HG02852 (cell line): Measurements from ENCODE around the gene OSTF1.
A peak's percentile ranks its signal among the peaks of the same experiment; 100 is the strongest.

Source experiments
- ATAC-seq: cut with Tn5 transposase; IDR thresholded peaks from one replicate; pipeline ENCODE4 v1.9.1; 2021; ENCODE audit warnings: mild to moderate bottlenecking, moderate library complexity; ENCODE audit not compliant: unreplicated experiment

The OSTF1 gene

GRCh38 chr9:75161116-75161857, 73.0 kb downstream of the OSTF1 start:
- ATAC-seq: no peak

GRCh38 chr9:75163764-75164163, 75.5 kb downstream of the OSTF1 start:
- ATAC-seq: no peak

GRCh38 chr9:75164573-75164972, 76.3 kb downstream of the OSTF1 start:
- no peak for ATAC-seq

GRCh38 chr9:75167281-75167680, 79.0 kb downstream of the OSTF1 start:
- ATAC-seq: no peak

- no peak for ATAC-seq
Observed at GRCh38 chr9:75168270-75169178, 80.2 kb downstream of the OSTF1 start.

- no peak for ATAC-seq
Observed at GRCh38 chr9:75169623-75170022, 81.3 kb downstream of the OSTF1 start.

GRCh38 chr9:75170898-75171360, 82.6 kb downstream of the OSTF1 start:
- ATAC-seq: no peak

GRCh38 chr9:75175395-75175794, 87.1 kb downstream of the OSTF1 start:
- no peak for ATAC-seq

- no peak for ATAC-seq
Observed at GRCh38 chr9:75176037-75176436, 87.7 kb downstream of the OSTF1 start.

GRCh38 chr9:75181750-75182149, 93.4 kb downstream of the OSTF1 start:
- no peak for ATAC-seq

GRCh38 chr9:75183306-75183705, 95.0 kb downstream of the OSTF1 start:
- ATAC-seq: no peak

- no peak for ATAC-seq
Observed at GRCh38 chr9:75184471-75184870, 96.2 kb downstream of the OSTF1 start.

- peak; percentile 81 for ATAC-seq
Observed at GRCh38 chr9:75185585-75186170, 97.4 kb downstream of the OSTF1 start.

- no peak for ATAC-seq
Observed at GRCh38 chr9:75186767-75187380, 98.6 kb downstream of the OSTF1 start.

GRCh38 chr9:75188756-75189155, 100.4 kb downstream of the OSTF1 start:
- ATAC-seq: no peak

- ATAC-seq: no peak
Observed at GRCh38 chr9:75190762-75191161, 102.4 kb downstream of the OSTF1 start.
